PFSK-1 (cell line): ENCODE results near the gene KCTD1.

Experiments
- FOXP2 ChIP-seq: optimal IDR thresholded peaks from 2 replicates; pipeline ENCODE3; 2011; ENCODE audit warnings: borderline replicate concordance, control low read depth, inconsistent platforms; ENCODE audit not compliant: insufficient read depth; ENCODE audit errors: extremely low read length, extremely low read depth
- POLR2AphosphoS5 ChIP-seq: IDR thresholded peaks from 2 replicates; pipeline ENCODE4 v1.6.1; 2012; ENCODE audit warnings: low read depth, mild to moderate bottlenecking, control low read depth, low read length, moderate library complexity
- REST ChIP-seq, 2 experiments: IDR thresholded peaks; 2 replicates each; pipeline versions ENCODE4 v1.6.1 to v1.8.0; 2011 to 2012; ENCODE audit warnings: low read depth in 2 of 2, low read length in 2 of 2, control low read depth in 1 of 2, inconsistent platforms in 1 of 2, mild to moderate bottlenecking in 1 of 2, moderate library complexity in 1 of 2; ENCODE audit not compliant: insufficient read depth in 1 of 2
- SIN3A ChIP-seq: IDR thresholded peaks from 2 replicates; pipeline ENCODE4 v1.6.1; 2012; ENCODE audit warnings: mild to moderate bottlenecking, low read length, moderate library complexity, borderline replicate concordance; ENCODE audit not compliant: insufficient read depth
- TAF1 ChIP-seq: IDR thresholded peaks from 2 replicates; pipeline ENCODE4 v1.6.1; 2012; ENCODE audit warnings: low read length, control low read depth, borderline replicate concordance; ENCODE audit not compliant: insufficient read depth

The KCTD1 gene

GRCh38 chr18:26424428-26425147, 123.8 kb downstream of the KCTD1 start:
- TF ChIP-seq TAF1: no peak
- TF ChIP-seq FOXP2: no peak
- no peak for TF ChIP-seq POLR2AphosphoS5

- TF ChIP-seq TAF1 (no peak), FOXP2 (no peak)
Observed at GRCh38 chr18:26422472-26423162, 125.7 kb downstream of the KCTD1 start.

GRCh38 chr18:26421931-26422330, 126.4 kb downstream of the KCTD1 start:
- TF ChIP-seq FOXP2 (no peak), POLR2AphosphoS5 (no peak), REST (IDR thresholded peaks at IDR 0.05; ENCODE audit: insufficient read depth in 1 of 2, low read depth in 2 of 2, low read length in 2 of 2) (no peak), TAF1 (no peak), SIN3A (no peak)

GRCh38 chr18:26421503-26421902, 126.8 kb downstream of the KCTD1 start:
- no peak for TF ChIP-seq FOXP2
- no peak for TF ChIP-seq TAF1
- no peak for TF ChIP-seq POLR2AphosphoS5
- TF ChIP-seq SIN3A: no peak
- TF ChIP-seq REST (IDR thresholded peaks at IDR 0.05; ENCODE audit: insufficient read depth in 1 of 2, low read depth in 2 of 2, low read length in 2 of 2): no peak

GRCh38 chr18:26419746-26420145, 128.6 kb downstream of the KCTD1 start:
- TF ChIP-seq TAF1 (no peak), REST (IDR thresholded peaks at IDR 0.05; ENCODE audit: insufficient read depth in 1 of 2, low read depth in 2 of 2, low read length in 2 of 2) (no peak), SIN3A (no peak), POLR2AphosphoS5 (no peak), FOXP2 (no peak)

- TF ChIP-seq SIN3A (no peak), TAF1 (no peak), REST (IDR thresholded peaks at IDR 0.05; ENCODE audit: insufficient read depth in 1 of 2, low read depth in 2 of 2, low read length in 2 of 2) (no peak), POLR2AphosphoS5 (no peak), FOXP2 (no peak)
Observed at GRCh38 chr18:26418225-26418624, 130.1 kb downstream of the KCTD1 start.
